GM12878 (cell line): ENCODE results near the gene MAP2K1. TPM values are rescaled to one million over a fixed set of nuclear protein-coding genes. Genes with fewer than 3 reads are reported as not detected.
A peak's percentile ranks its signal among the peaks of the same experiment; 100 is the strongest.

Experiments used
- ATAC-seq: fragments of 200-7000 bp; cut with Tn5 transposase; 3 replicates; pipeline ENCODE4 v1.9.1; 2020; ENCODE audit warnings: mild to moderate bottlenecking, moderate library complexity
- BruUV-seq: library from RNA; stranded (reverse); fragments of 400-500 nt; replicated peaks from 2 replicates; lab custom pipeline; 2021; lab: Mats Ljungman, UMichigan
- CTCF ChIA-PET: fragments of 300-600 bp; sonication (Branson Sonifier 250); formaldehyde crosslinking; extraction: SDS; loops from one replicate; lab custom pipeline; 2021; ENCODE audit warnings: inconsistent platforms; lab: Yijun Ruan, JAX
- POLR2A ChIA-PET: fragments of 350-600 bp; formaldehyde crosslinking; extraction: SDS; loops from one replicate; lab custom pipeline; 2021; ENCODE audit warnings: inconsistent platforms; lab: Charles Lee
- RAD21 ChIA-PET: fragments of 300-600 bp; sonication (Branson Sonifier 250); formaldehyde crosslinking; loops from one replicate; lab custom pipeline; 2023; ENCODE audit warnings: antibody characterized with exemption; ENCODE audit not compliant: unreplicated experiment; lab: Charles Lee
- SMC1A ChIA-PET: fragments of 300-600 bp; sonication (Branson Sonifier 250); formaldehyde crosslinking; loops from one replicate; lab custom pipeline; 2023; ENCODE audit not compliant: unreplicated experiment, uncharacterized antibody; lab: Charles Lee
- DNase-seq: peaks from one replicate; pipeline ENCODE4 v3.0.0-alpha.2; 2011; ENCODE audit warnings: low read depth, low spot score
- FAIRE-seq: peaks from 3 replicates; lab custom pipeline; 2011; peaks lifted over from hg19 to GRCh38; lab: Jason Lieb, UNC
- H2AFZ ChIP-seq: 2 replicates; pipeline ENCODE4 v1.6.0; 2011; ENCODE audit warnings: low read depth, low read length, control low read depth; ENCODE audit not compliant: control insufficient read depth
- H3K27ac ChIP-seq: 2 replicates; pipeline ENCODE4 v1.5.1; 2011; ENCODE audit warnings: control low read depth; ENCODE audit not compliant: control insufficient read depth, insufficient read depth
- H3K27me3 ChIP-seq, 2 experiments: replicated peaks in 1 of 2; 2 replicates each; pipeline versions ENCODE4 v1.6.0 to v1.6.1; 2011; ENCODE audit warnings: low read length in 1 of 2; ENCODE audit not compliant: control insufficient read depth in 2 of 2, insufficient read depth in 2 of 2
- H3K36me3 ChIP-seq, 2 experiments: 2 replicates each; pipeline ENCODE4 v1.5.1; 2011; ENCODE audit warnings: low read length in 1 of 2; ENCODE audit not compliant: control insufficient read depth in 2 of 2, insufficient read depth in 2 of 2
- H3K4me1 ChIP-seq: 2 replicates; pipeline ENCODE4 v1.6.1; 2011; ENCODE audit warnings: mild to moderate bottlenecking, low read length, moderate library complexity, mixed read lengths; ENCODE audit not compliant: control insufficient read depth, insufficient read depth
- H3K4me2 ChIP-seq: 2 replicates; pipeline ENCODE4 v1.6.0; 2011; ENCODE audit warnings: control low read depth; ENCODE audit not compliant: control insufficient read depth, insufficient read depth
- H3K4me3 ChIP-seq: fragments of 200-600 bp; sonication (generic); 2 replicates; pipeline ENCODE4 v1.5.1; 2016
- H3K79me2 ChIP-seq: 2 replicates; pipeline ENCODE4 v1.6.0; 2011; ENCODE audit warnings: low read length; ENCODE audit not compliant: control insufficient read depth, insufficient read depth
- H3K9ac ChIP-seq: 2 replicates; pipeline ENCODE4 v1.8.0; 2011; ENCODE audit warnings: low read length, control low read depth, mixed read lengths; ENCODE audit not compliant: control insufficient read depth, insufficient read depth
- H3K9me3 ChIP-seq: replicated peaks from 3 replicates; pipeline ENCODE4 v1.5.1; 2011; ENCODE audit warnings: mild to moderate bottlenecking, low read length; ENCODE audit not compliant: control insufficient read depth, insufficient read depth
- H4K20me1 ChIP-seq: 2 replicates; pipeline ENCODE4 v1.6.0; 2011; ENCODE audit not compliant: control insufficient read depth, insufficient read depth
- HSF1 ChIP-seq: fragments of 150-350 bp; IDR thresholded peaks from 2 replicates; pipeline ENCODE4 v1.6.1; 2014; ENCODE audit warnings: mild to moderate bottlenecking, low read depth, low read length
- MLLT1 ChIP-seq: fragments of 450-650 bp; IDR thresholded peaks from 2 replicates; pipeline ENCODE4 v1.6.1; 2016; ENCODE audit warnings: mild to moderate bottlenecking
- RELB ChIP-seq: fragments of 450-650 bp; IDR thresholded peaks from 2 replicates; pipeline ENCODE4 v1.6.1; 2017; ENCODE audit warnings: low read depth, mild to moderate bottlenecking, moderate library complexity
- SREBF2 ChIP-seq: IDR thresholded peaks from 2 replicates; pipeline ENCODE4 v1.6.1; 2012; ENCODE audit warnings: mild to moderate bottlenecking, low read length
- ZBTB33 ChIP-seq: fragments of 450-650 bp; IDR thresholded peaks from 2 replicates; pipeline ENCODE4 v1.6.1; 2017; ENCODE audit warnings: mild to moderate bottlenecking
- WGBS: methylation state at CpG from one replicate; pipeline ENCODE4 v1.1.6; 2016; ENCODE audit warnings: low lambda C conversion rate; ENCODE audit not compliant: insufficient replicate concordance, insufficient coverage; ENCODE audit errors: missing lambda C conversion rate; 5-methylcytosine and 5-hydroxymethylcytosine counted together
- in situ Hi-C: fragments of 300-500 bp; cut with MboI; formaldehyde crosslinking; loops from 9 replicates; pipeline ENCODE4 v1.14.3; 2018; ENCODE audit warnings: mixed read lengths
- intact Hi-C: fragments of 100-400 bp; cut with micrococcal nuclease; formaldehyde crosslinking; loops from one replicate; pipeline ENCODE4 v1.14.2; 2022; ENCODE audit not compliant: unreplicated experiment
- polyA plus RNA-seq, 11 experiments: library from polyadenylated mRNA; depleted of rRNA in 4 of 11; unstranded in 6 of 11; stranded (reverse) in 5 of 11; fragments of >200 nt; fragmentation: Nextera tagmentation in 4 of 11; fragmentation: Illumina TruSeq in 1 of 11; extraction: Ambion mirVana in 4 of 11; extraction: Trizol in 1 of 11; gene quantifications; 1 replicate in 1 of 11; 2 replicates in 10 of 11; pipeline versions ENCODE4 v1.2.1 to v1.2.3, GENCODE V29; 2011 to 2016; ENCODE audit warnings: inconsistent platforms in 2 of 11, missing spikeins in 2 of 11, low read depth in 1 of 11
- total RNA-seq, 4 experiments: library from RNA; depleted of rRNA in 3 of 4; stranded (reverse); fragments of >200 nt in 3 of 4; fragmentation: Illumina TruSeq in 1 of 4; extraction: Trizol in 1 of 4; gene quantifications; 2 replicates each; pipeline versions ENCODE4 v1.2.1 to v1.2.3, GENCODE V29; 2013 to 2021

Gene MAP2K1
- total and polyA plus RNA-seq, 10 of the 15 experiments (the other 5 are each of a cell fraction or from before 2014, with no cell fraction given), result 11.2 to 112 (median 56.6) TPM

GRCh38 chr15:66403323-66403722 is 16.6 kb downstream of the MAP2K1 start (continued):
- TF ChIP-seq RELB, result peak; percentile 4; the same call in 1 of the 2 replicates
- TF ChIP-seq SREBF2, result no peak

GRCh38 chr15:66404122-66404521 is 17.4 kb downstream of the MAP2K1 start:
- SMC1A ChIA-PET, result interaction anchor here (1.2 to 8.2 kb wide), 12 partner anchors 10 to 483 kb away, joined by 4 to 95 read pairs (median 14); partner anchors contain the start of genes MAP2K1, RPL4 and ZWILCH
- Histone ChIP-seq H2AFZ (no peak overlapping the region), H3K4me2 (peak overlapping the region; percentile 57), H3K9me3 (no peaks in the 10 kb centered on the region), H3K79me2 (peaks cover 98% of the 10 kb centered on the region), H4K20me1 (peaks cover 1% of the 10 kb centered on the region), H3K4me3 (0 out of 2 replicates have a peak overlapping the region, but pooled peaks have one; percentile 32), H3K36me3 (peaks cover 0 to 2% of the 10 kb centered on the region in 2 experiments; a peak in 2 of 4 replicates)
- no peak for ATAC-seq
- POLR2A ChIA-PET, result interaction anchor here (1.0 to 7.6 kb wide), 10 partner anchors 9 to 110 kb away, joined by 3 to 120 read pairs (median 6); partner anchors contain the start of genes MAP2K1, RPL4 and TIPIN
- in situ Hi-C loops, result no loop called here
- no peak for DNase-seq
- RAD21 ChIA-PET, result interaction anchor here (0.8 to 7.6 kb wide), 11 partner anchors 9 to 94 kb away, joined by 3 to 119 read pairs (median 11); partner anchors contain the start of genes MAP2K1 and SNAPC5
- intact Hi-C loops, result loop anchor here (2.0 kb wide), 1 partner anchor 13 kb away; no protein-coding TSS in a partner anchor
- TF ChIP-seq HSF1 (no peak), ZBTB33 (0 out of 2 replicates have a peak, but pooled peaks have one; percentile 64), MLLT1 (peak; percentile 74)
- TF ChIP-seq, all 136 proteins: peak for 2
- H3K4me1 ChIP-seq, result peaks cover 67% of the 10 kb centered on the region
- no peak for FAIRE-seq
- BruUV-seq, result no TSS peak
- CTCF ChIA-PET, result interaction anchor here (1.0 to 6.0 kb wide), 12 partner anchors 9 to 94 kb away, joined by 4 to 69 read pairs (median 12); partner anchors contain the start of genes MAP2K1 and SNAPC5
- WGBS, result 87% methylated on average over 8 of the region's 8 CpGs
- H3K27ac ChIP-seq, result peak overlapping the region; percentile 75
- no peaks in the 10 kb centered on the region for H3K27me3 ChIP-seq
- no peak overlapping the region for H3K9ac ChIP-seq
